HepG2 (cell line): Measurements from ENCODE around the gene PHLDB1. TPM values are rescaled to one million over a fixed set of nuclear protein-coding genes. Genes with fewer than 3 reads are reported as not detected.
A peak's percentile ranks its signal among the peaks of the same experiment; 100 is the strongest.

ENCODE experiments used
- CCDC6 ChIP-seq: sonication (generic); formaldehyde crosslinking; IDR thresholded peaks from 2 replicates; pipeline ENCODE4 v1.8.1; 2022; ENCODE audit warnings: mild to moderate bottlenecking, missing genetic modification reagents, moderate library complexity
- DRAP1 ChIP-seq: IDR thresholded peaks from 2 replicates; pipeline ENCODE4 v1.6.1; 2016; ENCODE audit warnings: missing genetic modification reagents, missing compliant biosample characterization
- GATA4 ChIP-seq: sonication (generic); IDR thresholded peaks from 2 replicates; pipeline ENCODE4 v1.6.1; 2016; ENCODE audit warnings: antibody characterized with exemption, low read depth, borderline replicate concordance
- HES4 ChIP-seq: sonication (generic); formaldehyde crosslinking; IDR thresholded peaks from 2 replicates; pipeline ENCODE4 v1.9.0; 2021; ENCODE audit warnings: mild to moderate bottlenecking, missing genetic modification reagents, borderline replicate concordance
- HNRNPUL1 ChIP-seq: fragments of 200-400 bp; formaldehyde crosslinking; IDR thresholded peaks from 2 replicates; pipeline ENCODE4 v1.6.1; 2017; ENCODE audit warnings: low read depth, mild to moderate bottlenecking, low read length, moderate library complexity
- JUN ChIP-seq: sonication (generic); formaldehyde crosslinking; IDR thresholded peaks from 2 replicates; pipeline ENCODE4 v1.4.0; 2020; ENCODE audit warnings: mild to moderate bottlenecking, missing genetic modification reagents
- KAT7 ChIP-seq: IDR thresholded peaks from 2 replicates; pipeline ENCODE4 v1.6.1; 2018; ENCODE audit warnings: borderline replicate concordance, missing compliant biosample characterization
- MEIS1 ChIP-seq: sonication (generic); formaldehyde crosslinking; IDR thresholded peaks from 2 replicates; pipeline ENCODE4 v1.9.0; 2021; ENCODE audit warnings: mild to moderate bottlenecking, missing genetic modification reagents, moderate library complexity, borderline replicate concordance
- PHF20 ChIP-seq: sonication (generic); formaldehyde crosslinking; IDR thresholded peaks from 2 replicates; pipeline ENCODE4 v1.5.0; 2020; ENCODE audit warnings: mild to moderate bottlenecking, missing genetic modification reagents
- POGZ ChIP-seq: sonication (generic); formaldehyde crosslinking; IDR thresholded peaks from 2 replicates; pipeline ENCODE4 v1.4.0; 2020; ENCODE audit warnings: mild to moderate bottlenecking, missing genetic modification reagents
- SIX4 ChIP-seq: sonication (generic); formaldehyde crosslinking; IDR thresholded peaks from 2 replicates; pipeline ENCODE4 v1.4.0; 2020; ENCODE audit warnings: missing genetic modification reagents
- SMARCE1 ChIP-seq: fragments of 450-650 bp; IDR thresholded peaks from 2 replicates; pipeline ENCODE4 v1.6.1; 2017; ENCODE audit warnings: borderline replicate concordance
- ZFY ChIP-seq: sonication (generic); formaldehyde crosslinking; IDR thresholded peaks from 2 replicates; pipeline ENCODE4 v1.4.0; 2020; ENCODE audit warnings: missing genetic modification reagents
- ZNF282 ChIP-seq: fragments of 450-650 bp; IDR thresholded peaks from 2 replicates; pipeline ENCODE4 v1.6.1; 2018; ENCODE audit not compliant: partially characterized antibody
- ZNF501 ChIP-seq: sonication (generic); formaldehyde crosslinking; IDR thresholded peaks from 2 replicates; pipeline ENCODE4 v1.5.1; 2020; ENCODE audit warnings: mild to moderate bottlenecking, moderate library complexity, missing genetic modification reagents
- ZNF672 ChIP-seq: sonication (generic); formaldehyde crosslinking; IDR thresholded peaks from 2 replicates; pipeline ENCODE4 v1.8.1; 2022; ENCODE audit warnings: missing genetic modification reagents
- ZNF878 ChIP-seq: sonication (generic); formaldehyde crosslinking; IDR thresholded peaks from 2 replicates; pipeline ENCODE4 v1.8.1; 2023; ENCODE audit warnings: mild to moderate bottlenecking, missing genetic modification reagents, moderate library complexity
- polyA plus RNA-seq, 8 experiments: library from polyadenylated mRNA; depleted of rRNA in 3 of 8; stranded (reverse) in 7 of 8; unstranded in 1 of 8; fragments of >200 nt; fragmentation: Illumina TruSeq in 4 of 8; extraction: Trizol in 4 of 8; gene quantifications; 2 replicates each; pipeline versions ENCODE4 v1.2.1 to v1.2.3, GENCODE V29; 2011 to 2016; ENCODE audit warnings: low read depth in 4 of 8, missing spikeins in 1 of 8, mixed read lengths in 1 of 8; ENCODE audit not compliant: insufficient read depth in 1 of 8
- total RNA-seq, 5 experiments: library from RNA; depleted of rRNA; stranded (reverse); fragments of >200 nt; fragmentation: Illumina TruSeq; extraction: Trizol; gene quantifications; 2 replicates each; pipeline ENCODE4 v1.2.3, GENCODE V29; 2016; ENCODE audit warnings: low read depth in 1 of 5
- TF ChIP-seq, protein P1 (sequence below): sonication (generic); formaldehyde crosslinking; IDR thresholded peaks from 2 replicates; pipeline ENCODE4 v1.5.0; 2020; ENCODE audit warnings: missing genetic modification reagents
- TF ChIP-seq, protein P2 (sequence below): sonication (generic); formaldehyde crosslinking; IDR thresholded peaks from 2 replicates; pipeline ENCODE4 v1.4.0; 2020; ENCODE audit warnings: mild to moderate bottlenecking, missing genetic modification reagents
- TF ChIP-seq, protein P3 (sequence below): sonication (generic); formaldehyde crosslinking; IDR thresholded peaks from 2 replicates; pipeline ENCODE4 v1.9.0; 2021; ENCODE audit warnings: missing genetic modification reagents, mild to moderate bottlenecking, borderline replicate concordance
- TF ChIP-seq, protein P4 (sequence below): sonication (generic); formaldehyde crosslinking; IDR thresholded peaks from 2 replicates; pipeline ENCODE4 v1.9.0; 2022; ENCODE audit warnings: low read depth, missing genetic modification reagents

PHLDB1 gene
- total and polyA plus RNA-seq, 2 of the 13 experiments (the other 11 are each of a cell fraction or from before 2014, with no cell fraction given): 13.8 to 14.2 TPM

DNA sequence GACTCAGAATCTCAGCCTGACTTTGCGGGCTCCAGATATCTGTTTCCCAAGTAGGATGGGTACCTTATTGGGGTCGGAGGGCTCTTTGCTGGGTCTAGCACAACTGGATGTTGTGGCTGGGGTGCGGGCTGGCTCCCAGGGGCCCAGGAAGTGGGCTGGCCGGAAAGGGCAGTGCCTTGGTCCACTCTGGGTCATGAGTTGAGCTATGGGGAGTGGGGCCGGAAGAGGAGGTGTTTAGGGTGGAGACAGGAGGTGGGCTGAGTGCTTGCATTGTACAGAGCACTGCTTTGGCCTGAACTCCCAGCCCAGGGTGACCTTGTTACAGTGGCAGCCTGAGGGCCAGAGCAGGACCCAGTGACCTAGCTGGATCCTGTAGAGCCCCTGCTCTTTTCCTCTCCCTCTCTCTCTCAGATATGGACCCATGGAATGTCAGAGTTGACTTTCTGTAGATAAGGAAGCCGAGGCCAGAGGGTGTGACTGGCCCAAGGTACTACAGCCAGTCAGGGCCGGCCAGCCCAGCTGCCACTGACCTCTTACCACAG is 13.2 kb downstream of the PHLDB1 start (continued):
- TF ChIP-seq, protein P1, sequence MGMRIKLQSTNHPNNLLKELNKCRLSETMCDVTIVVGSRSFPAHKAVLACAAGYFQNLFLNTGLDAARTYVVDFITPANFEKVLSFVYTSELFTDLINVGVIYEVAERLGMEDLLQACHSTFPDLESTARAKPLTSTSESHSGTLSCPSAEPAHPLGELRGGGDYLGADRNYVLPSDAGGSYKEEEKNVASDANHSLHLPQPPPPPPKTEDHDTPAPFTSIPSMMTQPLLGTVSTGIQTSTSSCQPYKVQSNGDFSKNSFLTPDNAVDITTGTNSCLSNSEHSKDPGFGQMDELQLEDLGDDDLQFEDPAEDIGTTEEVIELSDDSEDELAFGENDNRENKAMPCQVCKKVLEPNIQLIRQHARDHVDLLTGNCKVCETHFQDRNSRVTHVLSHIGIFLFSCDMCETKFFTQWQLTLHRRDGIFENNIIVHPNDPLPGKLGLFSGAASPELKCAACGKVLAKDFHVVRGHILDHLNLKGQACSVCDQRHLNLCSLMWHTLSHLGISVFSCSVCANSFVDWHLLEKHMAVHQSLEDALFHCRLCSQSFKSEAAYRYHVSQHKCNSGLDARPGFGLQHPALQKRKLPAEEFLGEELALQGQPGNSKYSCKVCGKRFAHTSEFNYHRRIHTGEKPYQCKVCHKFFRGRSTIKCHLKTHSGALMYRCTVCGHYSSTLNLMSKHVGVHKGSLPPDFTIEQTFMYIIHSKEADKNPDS (CRISPR knock-in tag): no peak
- no peak for TF ChIP-seq SIX4 (CRISPR knock-in tag)
- TF ChIP-seq JUN (CRISPR knock-in tag): no peak
- TF ChIP-seq ZNF672 (CRISPR knock-in tag): no peak
- TF ChIP-seq ZNF501 (CRISPR knock-in tag): peak; percentile 2; the same call in 1 of the 2 replicates
- peak; percentile 79 for TF ChIP-seq ZFY
- TF ChIP-seq, protein P2, sequence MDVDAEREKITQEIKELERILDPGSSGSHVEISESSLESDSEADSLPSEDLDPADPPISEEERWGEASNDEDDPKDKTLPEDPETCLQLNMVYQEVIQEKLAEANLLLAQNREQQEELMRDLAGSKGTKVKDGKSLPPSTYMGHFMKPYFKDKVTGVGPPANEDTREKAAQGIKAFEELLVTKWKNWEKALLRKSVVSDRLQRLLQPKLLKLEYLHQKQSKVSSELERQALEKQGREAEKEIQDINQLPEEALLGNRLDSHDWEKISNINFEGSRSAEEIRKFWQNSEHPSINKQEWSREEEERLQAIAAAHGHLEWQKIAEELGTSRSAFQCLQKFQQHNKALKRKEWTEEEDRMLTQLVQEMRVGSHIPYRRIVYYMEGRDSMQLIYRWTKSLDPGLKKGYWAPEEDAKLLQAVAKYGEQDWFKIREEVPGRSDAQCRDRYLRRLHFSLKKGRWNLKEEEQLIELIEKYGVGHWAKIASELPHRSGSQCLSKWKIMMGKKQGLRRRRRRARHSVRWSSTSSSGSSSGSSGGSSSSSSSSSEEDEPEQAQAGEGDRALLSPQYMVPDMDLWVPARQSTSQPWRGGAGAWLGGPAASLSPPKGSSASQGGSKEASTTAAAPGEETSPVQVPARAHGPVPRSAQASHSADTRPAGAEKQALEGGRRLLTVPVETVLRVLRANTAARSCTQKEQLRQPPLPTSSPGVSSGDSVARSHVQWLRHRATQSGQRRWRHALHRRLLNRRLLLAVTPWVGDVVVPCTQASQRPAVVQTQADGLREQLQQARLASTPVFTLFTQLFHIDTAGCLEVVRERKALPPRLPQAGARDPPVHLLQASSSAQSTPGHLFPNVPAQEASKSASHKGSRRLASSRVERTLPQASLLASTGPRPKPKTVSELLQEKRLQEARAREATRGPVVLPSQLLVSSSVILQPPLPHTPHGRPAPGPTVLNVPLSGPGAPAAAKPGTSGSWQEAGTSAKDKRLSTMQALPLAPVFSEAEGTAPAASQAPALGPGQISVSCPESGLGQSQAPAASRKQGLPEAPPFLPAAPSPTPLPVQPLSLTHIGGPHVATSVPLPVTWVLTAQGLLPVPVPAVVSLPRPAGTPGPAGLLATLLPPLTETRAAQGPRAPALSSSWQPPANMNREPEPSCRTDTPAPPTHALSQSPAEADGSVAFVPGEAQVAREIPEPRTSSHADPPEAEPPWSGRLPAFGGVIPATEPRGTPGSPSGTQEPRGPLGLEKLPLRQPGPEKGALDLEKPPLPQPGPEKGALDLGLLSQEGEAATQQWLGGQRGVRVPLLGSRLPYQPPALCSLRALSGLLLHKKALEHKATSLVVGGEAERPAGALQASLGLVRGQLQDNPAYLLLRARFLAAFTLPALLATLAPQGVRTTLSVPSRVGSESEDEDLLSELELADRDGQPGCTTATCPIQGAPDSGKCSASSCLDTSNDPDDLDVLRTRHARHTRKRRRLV (CRISPR knock-in tag): no peak
- peak; percentile 51 for TF ChIP-seq GATA4
- no peak; the same call in 1 of the 2 replicates for TF ChIP-seq CCDC6 (CRISPR knock-in tag)
- TF ChIP-seq, protein P3, sequence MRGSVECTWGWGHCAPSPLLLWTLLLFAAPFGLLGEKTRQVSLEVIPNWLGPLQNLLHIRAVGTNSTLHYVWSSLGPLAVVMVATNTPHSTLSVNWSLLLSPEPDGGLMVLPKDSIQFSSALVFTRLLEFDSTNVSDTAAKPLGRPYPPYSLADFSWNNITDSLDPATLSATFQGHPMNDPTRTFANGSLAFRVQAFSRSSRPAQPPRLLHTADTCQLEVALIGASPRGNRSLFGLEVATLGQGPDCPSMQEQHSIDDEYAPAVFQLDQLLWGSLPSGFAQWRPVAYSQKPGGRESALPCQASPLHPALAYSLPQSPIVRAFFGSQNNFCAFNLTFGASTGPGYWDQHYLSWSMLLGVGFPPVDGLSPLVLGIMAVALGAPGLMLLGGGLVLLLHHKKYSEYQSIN (CRISPR knock-in tag): no peak
- TF ChIP-seq SMARCE1: no peak
- TF ChIP-seq, protein P4, sequence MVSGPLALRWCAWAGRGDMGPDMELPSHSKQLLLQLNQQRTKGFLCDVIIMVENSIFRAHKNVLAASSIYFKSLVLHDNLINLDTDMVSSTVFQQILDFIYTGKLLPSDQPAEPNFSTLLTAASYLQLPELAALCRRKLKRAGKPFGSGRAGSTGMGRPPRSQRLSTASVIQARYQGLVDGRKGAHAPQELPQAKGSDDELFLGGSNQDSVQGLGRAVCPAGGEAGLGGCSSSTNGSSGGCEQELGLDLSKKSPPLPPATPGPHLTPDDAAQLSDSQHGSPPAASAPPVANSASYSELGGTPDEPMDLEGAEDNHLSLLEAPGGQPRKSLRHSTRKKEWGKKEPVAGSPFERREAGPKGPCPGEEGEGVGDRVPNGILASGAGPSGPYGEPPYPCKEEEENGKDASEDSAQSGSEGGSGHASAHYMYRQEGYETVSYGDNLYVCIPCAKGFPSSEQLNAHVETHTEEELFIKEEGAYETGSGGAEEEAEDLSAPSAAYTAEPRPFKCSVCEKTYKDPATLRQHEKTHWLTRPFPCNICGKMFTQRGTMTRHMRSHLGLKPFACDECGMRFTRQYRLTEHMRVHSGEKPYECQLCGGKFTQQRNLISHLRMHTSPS: peak; percentile 59; the same call in 1 of the 2 replicates
- no peak; the same call in 1 of the 2 replicates for TF ChIP-seq KAT7 (CRISPR knock-in tag)
- peak; percentile 82 for TF ChIP-seq DRAP1 (CRISPR knock-in tag)
- peak; percentile 82 for TF ChIP-seq PHF20 (CRISPR knock-in tag)
- no peak for TF ChIP-seq ZNF878 (CRISPR knock-in tag)
- no peak for TF ChIP-seq POGZ (CRISPR knock-in tag)
- no peak for TF ChIP-seq HNRNPUL1
- TF ChIP-seq HES4 (CRISPR knock-in tag): no peak
- no peak for TF ChIP-seq ZNF282
- TF ChIP-seq MEIS1 (CRISPR knock-in tag): peak; percentile 22; the same call in 1 of the 2 replicates
